ENCODE measurements around the gene FLVCR2. TPM values are rescaled to one million over a fixed set of nuclear protein-coding genes. Genes with fewer than 3 reads are reported as not detected.

FLVCR2 gene
- total RNA-seq, 1 experiment from 2014 or later = 12.4 TPM

DNA sequence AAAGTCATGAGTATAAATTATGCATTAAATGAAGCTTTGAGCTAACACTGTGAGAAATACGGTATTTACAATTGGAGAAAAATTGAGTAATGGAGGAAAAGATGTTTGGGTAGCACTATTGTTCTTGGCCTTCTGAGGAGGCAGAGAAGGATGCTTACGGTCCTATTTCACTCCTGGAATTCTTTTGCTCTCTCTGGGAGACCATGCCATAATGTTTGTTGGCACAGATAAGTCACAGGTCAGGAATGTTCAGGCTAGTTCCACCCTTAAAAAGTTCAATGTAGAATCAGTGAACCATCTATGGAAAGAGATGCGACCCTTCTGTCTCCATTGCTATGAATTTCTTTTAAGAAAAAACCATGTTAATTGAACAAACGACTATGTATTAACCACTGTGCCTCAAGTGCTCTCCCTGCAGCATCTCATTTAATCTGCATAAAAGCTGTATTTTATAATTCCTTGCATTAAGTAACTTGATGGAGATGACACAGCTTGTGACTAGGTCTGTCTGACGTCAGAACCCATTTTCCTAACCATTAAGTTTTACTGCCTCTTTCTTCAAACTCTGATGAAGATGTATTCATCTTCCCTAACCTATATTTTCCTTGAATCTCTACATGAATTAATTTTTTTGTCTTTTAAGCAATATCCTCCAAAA is 46.6 kb upstream of the FLVCR2 start:
- peaks cover 31% of the 10 kb centered on the region for H3K79me2 ChIP-seq (ENCODE audit: low read depth)
- H3K9me2 ChIP-seq (ENCODE audit: insufficient read depth) = no peaks in the 10 kb centered on the region
- TF ChIP-seq EZH2 (IDR thresholded peaks at IDR 0.05; ENCODE audit: low read depth) = no peak
- TF ChIP-seq, protein P1, sequence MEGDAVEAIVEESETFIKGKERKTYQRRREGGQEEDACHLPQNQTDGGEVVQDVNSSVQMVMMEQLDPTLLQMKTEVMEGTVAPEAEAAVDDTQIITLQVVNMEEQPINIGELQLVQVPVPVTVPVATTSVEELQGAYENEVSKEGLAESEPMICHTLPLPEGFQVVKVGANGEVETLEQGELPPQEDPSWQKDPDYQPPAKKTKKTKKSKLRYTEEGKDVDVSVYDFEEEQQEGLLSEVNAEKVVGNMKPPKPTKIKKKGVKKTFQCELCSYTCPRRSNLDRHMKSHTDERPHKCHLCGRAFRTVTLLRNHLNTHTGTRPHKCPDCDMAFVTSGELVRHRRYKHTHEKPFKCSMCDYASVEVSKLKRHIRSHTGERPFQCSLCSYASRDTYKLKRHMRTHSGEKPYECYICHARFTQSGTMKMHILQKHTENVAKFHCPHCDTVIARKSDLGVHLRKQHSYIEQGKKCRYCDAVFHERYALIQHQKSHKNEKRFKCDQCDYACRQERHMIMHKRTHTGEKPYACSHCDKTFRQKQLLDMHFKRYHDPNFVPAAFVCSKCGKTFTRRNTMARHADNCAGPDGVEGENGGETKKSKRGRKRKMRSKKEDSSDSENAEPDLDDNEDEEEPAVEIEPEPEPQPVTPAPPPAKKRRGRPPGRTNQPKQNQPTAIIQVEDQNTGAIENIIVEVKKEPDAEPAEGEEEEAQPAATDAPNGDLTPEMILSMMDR (conservative IDR thresholded peaks at IDR 0.05) = no peak
- peak in 1 of 2 experiments; percentile 76 for DNase-seq
- peaks cover 3% of the 10 kb centered on the region; the same call in 1 of the 2 replicates for H3K9me3 ChIP-seq (ENCODE audit: insufficient read depth, low read depth)
- POLR2A ChIA-PET (ENCODE audit: unreplicated experiment) = interaction anchor here (0.5 to 0.6 kb wide), 2 partner anchors 9 to 352 kb away, joined by 4 read pairs; partner anchors contain the start of gene BATF
- CTCF ChIA-PET = interaction anchor here (0.6 kb wide), 2 partner anchors 18 to 43 kb away, joined by 3 to 4 read pairs; no protein-coding TSS in a partner anchor
- H3K27ac ChIP-seq = peak overlapping the region; percentile 33
- peaks cover 42% of the 10 kb centered on the region for H3K36me3 ChIP-seq (ENCODE audit: low read depth)
- peaks cover 44% of the 10 kb centered on the region for H3F3A ChIP-seq (ENCODE audit: insufficient read depth, low read depth)
- H3K27me3 ChIP-seq (ENCODE audit: insufficient read depth, low read depth) = no peaks in the 10 kb centered on the region
- peaks cover 54% of the 10 kb centered on the region for H3K4me1 ChIP-seq (replicated peaks; ENCODE audit: insufficient read depth)
- H3K4me2 ChIP-seq = peak overlapping the region; percentile 15
- no peaks in the 10 kb centered on the region for H4K20me1 ChIP-seq (ENCODE audit: insufficient read depth)
- BruUV-seq (replicated peaks) = no TSS peak
- H3K4me3 ChIP-seq = no peak overlapping the region
- intact Hi-C loops (cut with micrococcal nuclease; ENCODE audit: unreplicated experiment) = loop anchor here (1.0 kb wide), 1 partner anchor 10 kb away; no protein-coding TSS in a partner anchor
- no peak overlapping the region for H2AFZ ChIP-seq

DNA sequence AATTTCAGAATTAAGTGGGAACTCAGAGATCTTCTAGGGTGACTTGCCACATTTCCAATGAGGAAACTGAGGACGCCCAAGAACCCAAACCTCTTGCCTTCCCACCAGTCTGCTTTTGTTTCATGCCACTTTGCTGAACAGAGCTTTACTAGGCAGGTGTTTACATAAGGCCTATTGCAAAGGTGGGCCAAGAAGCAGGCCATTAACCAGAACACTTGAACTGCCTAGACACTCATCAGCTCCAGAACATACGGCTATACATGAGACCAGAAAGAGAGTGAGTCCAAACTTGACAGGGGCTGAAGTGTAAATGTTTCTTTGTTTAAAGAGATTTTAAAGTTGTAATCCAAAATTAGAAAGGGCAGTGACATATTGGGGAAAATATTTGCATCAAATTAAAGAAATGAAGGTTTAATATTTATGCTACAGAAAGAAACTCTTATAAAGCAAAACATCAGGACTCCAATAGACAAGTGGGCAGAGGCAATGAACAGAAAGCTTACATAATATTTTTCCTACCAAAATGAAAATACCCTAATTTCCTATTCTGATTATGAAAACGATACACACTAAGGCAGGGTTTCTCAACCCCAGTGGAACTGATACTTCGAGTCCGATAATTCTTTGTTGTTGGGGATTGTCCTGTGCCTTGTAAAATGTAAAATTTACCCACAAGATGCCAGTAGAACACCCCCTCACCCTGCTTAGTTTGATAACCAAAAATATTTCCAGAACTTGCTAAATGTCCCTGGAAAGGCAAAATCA is 44.4 kb upstream of the FLVCR2 start:
- TF ChIP-seq, protein P1 (conservative IDR thresholded peaks at IDR 0.05) = no peak
- TF ChIP-seq EZH2 (IDR thresholded peaks at IDR 0.05; ENCODE audit: low read depth) = no peak
- H3K9me3 ChIP-seq (ENCODE audit: insufficient read depth, low read depth) = peaks cover 3% of the 10 kb centered on the region; the same call in 1 of the 2 replicates
- peaks cover 61% of the 10 kb centered on the region for H3K4me1 ChIP-seq (replicated peaks; ENCODE audit: insufficient read depth)
- ChIA-PET CTCF (interaction anchor here (0.6 kb wide), 1 partner anchor 11 kb away, joined by 3 read pairs; no protein-coding TSS in a partner anchor), POLR2A (ENCODE audit: unreplicated experiment) (no interaction called here)
- no peak overlapping the region for H3K4me3 ChIP-seq
- intact Hi-C loops (cut with micrococcal nuclease; ENCODE audit: unreplicated experiment) = no loop called here
- peaks cover 33% of the 10 kb centered on the region for H3K36me3 ChIP-seq (ENCODE audit: low read depth)
- no peak for DNase-seq
- 0 out of 2 replicates have a peak, but pooled peaks cover 5% of the 10 kb centered on the region for H3K9me2 ChIP-seq (ENCODE audit: insufficient read depth)
- no peak overlapping the region for H2AFZ ChIP-seq
- no TSS peak for BruUV-seq (replicated peaks)
- H3K27me3 ChIP-seq (ENCODE audit: insufficient read depth, low read depth) = no peaks in the 10 kb centered on the region
- H3K27ac ChIP-seq = peak overlapping the region; percentile 95
- no peaks in the 10 kb centered on the region for H4K20me1 ChIP-seq (ENCODE audit: insufficient read depth)
- peaks cover 45% of the 10 kb centered on the region for H3K79me2 ChIP-seq (ENCODE audit: low read depth)
- peaks cover 50% of the 10 kb centered on the region for H3F3A ChIP-seq (ENCODE audit: insufficient read depth, low read depth)
- H3K4me2 ChIP-seq = no peak overlapping the region; the same call in 1 of the 2 replicates

DNA sequence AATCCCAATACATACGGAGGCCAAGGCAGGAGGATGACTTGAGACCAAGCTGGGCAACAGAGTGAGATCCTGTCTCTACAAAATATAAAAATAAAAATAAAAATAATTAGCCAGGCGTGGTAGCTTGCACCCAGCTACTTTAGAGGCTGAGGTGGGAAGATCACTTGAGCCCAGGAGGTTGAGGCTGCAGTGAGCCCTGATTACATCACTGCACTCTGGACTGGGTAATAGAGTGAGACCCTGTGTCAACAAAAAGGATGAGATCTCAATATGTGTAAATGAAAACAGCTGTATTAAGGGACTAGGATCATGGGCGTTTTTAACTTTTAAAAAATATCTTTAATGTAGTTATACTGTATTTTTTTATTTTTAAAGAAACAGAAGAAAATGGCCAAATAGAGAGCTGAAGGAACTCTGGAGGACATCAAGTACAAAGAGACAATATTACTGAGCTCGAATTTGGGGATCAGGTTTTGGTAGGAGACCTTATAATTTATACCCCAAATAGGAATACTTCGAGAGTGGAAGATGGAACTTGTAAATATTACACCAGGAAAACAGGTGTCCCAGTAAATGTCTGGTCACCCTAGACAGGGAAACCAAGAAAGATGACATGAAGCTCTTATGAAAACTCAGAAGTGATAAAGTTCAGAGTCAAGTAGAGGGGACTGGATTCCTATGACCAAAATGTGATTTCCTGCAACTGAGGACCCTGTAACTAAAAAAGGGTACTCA is 43.1 kb upstream of the FLVCR2 start:
- Histone ChIP-seq H3F3A (ENCODE audit: insufficient read depth, low read depth) (peaks cover 50% of the 10 kb centered on the region), H2AFZ (no peak overlapping the region), H4K20me1 (ENCODE audit: insufficient read depth) (no peaks in the 10 kb centered on the region), H3K9me3 (ENCODE audit: insufficient read depth, low read depth) (peaks cover 3% of the 10 kb centered on the region; the same call in 1 of the 2 replicates), H3K4me2 (peak overlapping the region; percentile 62), H3K27me3 (ENCODE audit: insufficient read depth, low read depth) (no peaks in the 10 kb centered on the region), H3K4me1 (replicated peaks; ENCODE audit: insufficient read depth) (peaks cover 61% of the 10 kb centered on the region), H3K9me2 (ENCODE audit: insufficient read depth) (0 out of 2 replicates have a peak, but pooled peaks cover 5% of the 10 kb centered on the region), H3K27ac (peak overlapping the region; percentile 95), H3K36me3 (ENCODE audit: low read depth) (peaks cover 29% of the 10 kb centered on the region), H3K4me3 (no peak overlapping the region), H3K79me2 (ENCODE audit: low read depth) (peaks cover 43% of the 10 kb centered on the region)
- POLR2A ChIA-PET (ENCODE audit: unreplicated experiment) = interaction anchor here (0.5 to 1.0 kb wide), 9 partner anchors 9 to 447 kb away, joined by 3 to 21 read pairs (median 10); partner anchors contain the start of gene TGFB3
- intact Hi-C loops (cut with micrococcal nuclease; ENCODE audit: unreplicated experiment) = no loop called here
- DNase-seq = no peak
- CTCF ChIA-PET = interaction anchor here (0.5 to 2.0 kb wide), 9 partner anchors 12 to 1113 kb away, joined by 3 to 8 read pairs (median 6); no protein-coding TSS in a partner anchor
- TF ChIP-seq, protein P1 (conservative IDR thresholded peaks at IDR 0.05) = no peak
- no peak for TF ChIP-seq EZH2 (IDR thresholded peaks at IDR 0.05; ENCODE audit: low read depth)
- BruUV-seq (replicated peaks) = no TSS peak

Data from PC-9 (cell line).